Panc1 (cell line): ENCODE results near the gene SH3D19. TPM values are rescaled to one million over a fixed set of nuclear protein-coding genes. Genes with fewer than 3 reads are reported as not detected.

Experiments used
- ATAC-seq: fragments of 200-7000 bp; cut with Tn5 transposase; 2 replicates; pipeline ENCODE4 v1.9.1; 2020; ENCODE audit warnings: mild to moderate bottlenecking, moderate library complexity
- BruUV-seq: library from RNA; stranded (reverse); fragments of 400-500 nt; replicated peaks from 2 replicates; lab custom pipeline; 2021; lab: Mats Ljungman, UMichigan
- CTCF ChIA-PET: fragments of 300-600 bp; sonication (Branson Sonifier 250); formaldehyde crosslinking; loops from one replicate; lab custom pipeline; 2022; ENCODE audit warnings: antibody characterized with exemption; lab: Charles Lee
- POLR2A ChIA-PET: fragments of 300-600 bp; sonication (Branson Sonifier 250); formaldehyde crosslinking; loops from one replicate; lab custom pipeline; 2022; ENCODE audit warnings: antibody characterized with exemption; lab: Charles Lee
- DNase-seq: peaks from one replicate; pipeline ENCODE4 v3.0.0-alpha.2; 2010; ENCODE audit warnings: low read depth, low spot score
- H3K27ac ChIP-seq: 2 replicates; pipeline ENCODE4 v1.5.1; 2011; ENCODE audit warnings: mild to moderate bottlenecking, low read length, inconsistent platforms
- H3K27me3 ChIP-seq: fragments of 200-500 bp; sonication (Bioruptor generic); 2 replicates; pipeline ENCODE4 v1.6.0; 2014; ENCODE audit warnings: low read length, inconsistent platforms; ENCODE audit not compliant: control insufficient read depth, insufficient read depth
- H3K36me3 ChIP-seq: fragments of 200-500 bp; sonication (Bioruptor generic); 2 replicates; pipeline ENCODE4 v1.5.1; 2014; ENCODE audit warnings: inconsistent platforms, mild to moderate bottlenecking, low read length, moderate library complexity; ENCODE audit not compliant: control insufficient read depth, insufficient read depth
- H3K4me1 ChIP-seq: 2 replicates; pipeline ENCODE4 v1.5.1; 2011; ENCODE audit warnings: inconsistent platforms, mild to moderate bottlenecking, low read length, moderate library complexity; ENCODE audit not compliant: control insufficient read depth, insufficient read depth
- H3K4me3 ChIP-seq, 2 experiments: 2 replicates each; pipeline ENCODE4 v1.5.1; 2011 to 2012; ENCODE audit warnings: low read depth in 2 of 2, low read length in 2 of 2, mild to moderate bottlenecking in 2 of 2, inconsistent platforms in 1 of 2, moderate library complexity in 1 of 2
- H3K9me3 ChIP-seq: fragments of 200-500 bp; sonication (Bioruptor generic); 2 replicates; pipeline ENCODE4 v1.5.1; 2014; ENCODE audit warnings: low read depth, mild to moderate bottlenecking, inconsistent platforms, low read length, moderate library complexity; ENCODE audit not compliant: control insufficient read depth, insufficient read depth
- CTCF ChIP-seq: fragments of 450-650 bp; IDR thresholded peaks from 2 replicates; pipeline ENCODE4 v1.5.1; 2017; ENCODE audit warnings: mild to moderate bottlenecking
- POLR2AphosphoS5 ChIP-seq: IDR thresholded peaks from 2 replicates; pipeline ENCODE4 v1.6.1; 2012; ENCODE audit warnings: mild to moderate bottlenecking, low read depth, low read length, moderate library complexity
- REST ChIP-seq, 2 experiments: IDR thresholded peaks; 2 replicates each; pipeline ENCODE4 v1.6.1; 2011 to 2012; ENCODE audit warnings: low read depth in 2 of 2, control low read depth in 1 of 2, low read length in 1 of 2, mild to moderate bottlenecking in 1 of 2, moderate library complexity in 1 of 2; ENCODE audit not compliant: insufficient read depth in 1 of 2
- SIN3A ChIP-seq: IDR thresholded peaks from 2 replicates; pipeline ENCODE4 v1.6.1; 2012; ENCODE audit warnings: low read depth, mild to moderate bottlenecking, low read length, moderate library complexity, borderline replicate concordance; ENCODE audit not compliant: insufficient read depth
- TCF7L2 ChIP-seq: IDR thresholded peaks from 2 replicates; pipeline ENCODE4 v1.6.1; 2011; ENCODE audit warnings: mild to moderate bottlenecking, low read depth, low read length, inconsistent platforms
- in situ Hi-C: cut with HindIII; loops from 2 replicates; pipeline ENCODE4 v1.10.0; 2016; ENCODE audit warnings: low sequenced_read_pairs, low pct_unique_long_range_greater_than_20kb
- intact Hi-C: fragments of 100-400 bp; cut with micrococcal nuclease; formaldehyde crosslinking; loops from one replicate; pipeline ENCODE4 v1.10.0; 2022; ENCODE audit not compliant: unreplicated experiment
- total RNA-seq: library from RNA; stranded (reverse); gene quantifications from one replicate; pipeline ENCODE4 v1.2.1, GENCODE V29; 2021; ENCODE audit not compliant: unreplicated experiment

SH3D19 gene
- total RNA-seq, 1 experiment from 2014 or later: 19.8 TPM

GRCh38 chr4:151227731-151228130, 97.7 kb downstream of the SH3D19 start:
- no TSS peak for BruUV-seq
- no peaks in the 10 kb centered on the region for H3K27me3 ChIP-seq
- intact Hi-C loops: no loop called here
- ChIA-PET CTCF (no interaction called here), POLR2A (no interaction called here)
- in situ Hi-C loops: no loop called here
- ATAC-seq: peak; percentile 66; the same call in 1 of the 2 replicates
- peak; percentile 4 for DNase-seq
- no peak for TF ChIP-seq CTCF
- TF ChIP-seq TCF7L2: no peak
- TF ChIP-seq SIN3A: no peak
- TF ChIP-seq POLR2AphosphoS5: no peak
- TF ChIP-seq REST (IDR thresholded peaks at IDR 0.05; ENCODE audit: insufficient read depth in 1 of 2, low read depth in 2 of 2, low read length in 1 of 2): no peak
- H3K9me3 ChIP-seq: no peaks in the 10 kb centered on the region
- H3K27ac ChIP-seq: no peak overlapping the region
- H3K4me1 ChIP-seq: peaks cover 2% of the 10 kb centered on the region
- H3K4me3 ChIP-seq: peak overlapping the region in 1 of 2 experiments; percentile 10; a peak in 1 of 4 replicates
- no peaks in the 10 kb centered on the region for H3K36me3 ChIP-seq

GRCh38 chr4:151227172-151227571, 98.2 kb downstream of the SH3D19 start:
- intact Hi-C loops: no loop called here
- Histone ChIP-seq H3K9me3 (no peaks in the 10 kb centered on the region), H3K36me3 (no peaks in the 10 kb centered on the region), H3K4me3 (no peak overlapping the region), H3K4me1 (peaks cover 2% of the 10 kb centered on the region), H3K27ac (no peak overlapping the region), H3K27me3 (no peaks in the 10 kb centered on the region)
- TF ChIP-seq POLR2AphosphoS5 (no peak), CTCF (no peak), SIN3A (no peak), REST (IDR thresholded peaks at IDR 0.05; ENCODE audit: insufficient read depth in 1 of 2, low read depth in 2 of 2, low read length in 1 of 2) (no peak), TCF7L2 (no peak)
- BruUV-seq: no TSS peak
- CTCF ChIA-PET: no interaction called here
- ATAC-seq (no peak), DNase-seq (no peak)
- in situ Hi-C loops: no loop called here
- POLR2A ChIA-PET: no interaction called here
